ENCODE data around the gene RNASE4.

RNASE4 gene

DNA sequence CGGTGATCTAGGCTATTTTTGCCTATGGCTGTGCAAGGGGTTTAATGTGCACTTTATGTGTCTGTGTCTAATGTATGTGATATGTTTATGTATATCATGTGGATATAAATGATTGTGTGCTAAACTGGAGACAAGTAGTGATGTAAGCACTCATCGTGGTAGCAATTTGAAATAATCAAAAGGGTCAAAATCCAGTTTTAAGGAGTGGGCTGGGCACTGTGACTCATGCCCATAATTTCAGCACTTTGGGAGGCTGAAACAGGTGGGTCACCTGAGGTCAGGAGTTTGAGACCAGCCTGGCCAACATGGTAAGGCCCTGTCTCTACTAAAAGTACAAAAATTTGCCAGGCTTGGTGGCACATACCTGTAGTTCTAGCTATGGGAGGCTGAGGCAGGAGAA lies 64.1 kb downstream of the RNASE4 start:
- DNase-seq: no peak

- DNase-seq: no peak
These were observed 65.8 kb downstream of the RNASE4 start for GRCh38 chr14:20750194-20750593.

Measured in CD4-positive, alpha-beta T cell treated with Interleukin-15 for 1 hour (primary cell).